ENCODE results near the gene TRIM31.
"Not testable (repeated sequence)": the region's sequence is repeated elsewhere in the genome, so short reads cannot be mapped to it uniquely, and the experiment has no call there.

Gene TRIM31

GRCh38 chr6:30152910-30153610 lies 40.2 kb upstream of the TRIM31 start:
- H3K4me1 Mint-ChIP-seq, result peaks cover under 1% of the 10 kb centered on the region
- ATAC-seq (no peak), DNase-seq (ENCODE audit: low spot score in 2 of 2) (peak in 1 of 2 donors; percentile 23)
- H3K9me3 Mint-ChIP-seq, result no peaks in the 10 kb centered on the region
- H3K27ac Mint-ChIP-seq, result no peak overlapping the region
- H3K36me3 Mint-ChIP-seq, result no peaks in the 10 kb centered on the region
- H3K4me3 Mint-ChIP-seq, result no peak overlapping the region

DNA sequence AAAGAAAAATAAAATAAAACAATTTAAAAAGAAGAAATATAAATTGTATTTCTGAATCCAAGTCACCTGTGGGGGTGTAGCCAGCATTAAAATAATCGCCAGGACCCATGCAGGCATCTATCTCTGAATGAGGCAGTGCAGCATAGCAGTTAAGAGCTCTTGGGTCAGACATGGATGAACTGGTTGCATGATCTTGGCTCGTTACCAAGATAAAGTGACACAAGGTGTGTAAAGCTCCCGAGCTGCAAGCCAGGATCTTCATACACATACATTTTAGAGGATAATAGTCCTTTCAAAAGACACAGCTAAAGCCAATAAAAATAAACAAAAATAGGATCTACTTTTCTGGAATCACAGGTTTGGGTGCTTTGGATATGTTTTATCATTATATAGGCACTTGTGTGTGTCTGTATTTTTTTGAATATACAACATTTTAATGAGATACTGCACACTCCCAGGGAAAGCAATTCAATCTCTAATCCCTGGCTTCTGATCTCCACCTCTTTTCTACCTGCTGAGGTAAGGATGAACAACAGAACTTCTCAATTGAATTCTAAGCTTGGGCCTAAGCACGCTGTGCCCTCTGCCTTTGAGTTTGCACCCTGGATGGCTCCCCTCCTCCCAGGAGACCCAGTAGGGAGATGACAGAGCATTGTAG lies 39.3 kb upstream of the TRIM31 start:
- DNase-seq (ENCODE audit: low spot score in 2 of 2) (no peak), ATAC-seq (no peak)
- Mint-ChIP-seq H3K36me3 (no peaks in the 10 kb centered on the region), H3K27ac (no peak overlapping the region), H3K4me1 (peaks cover 4% of the 10 kb centered on the region), H3K4me3 (no peak overlapping the region), H3K9me3 (no peaks in the 10 kb centered on the region)

- ATAC-seq (no peak), DNase-seq (ENCODE audit: low spot score in 2 of 2) (no peak)
- H3K9me3 Mint-ChIP-seq, result no peaks in the 10 kb centered on the region
- H3K36me3 Mint-ChIP-seq, result no peaks in the 10 kb centered on the region
- no peak overlapping the region for H3K4me3 Mint-ChIP-seq
- peaks cover 4% of the 10 kb centered on the region for H3K4me1 Mint-ChIP-seq
- no peak overlapping the region for H3K27ac Mint-ChIP-seq
These were observed 38.7 kb upstream of the TRIM31 start for GRCh38 chr6:30151580-30151979.

- Mint-ChIP-seq H3K36me3 (no peaks in the 10 kb centered on the region), H3K9me3 (no peaks in the 10 kb centered on the region)
- no peak for ATAC-seq
These were observed 37.9 kb upstream of the TRIM31 start for GRCh38 chr6:30150671-30151395.

DNA sequence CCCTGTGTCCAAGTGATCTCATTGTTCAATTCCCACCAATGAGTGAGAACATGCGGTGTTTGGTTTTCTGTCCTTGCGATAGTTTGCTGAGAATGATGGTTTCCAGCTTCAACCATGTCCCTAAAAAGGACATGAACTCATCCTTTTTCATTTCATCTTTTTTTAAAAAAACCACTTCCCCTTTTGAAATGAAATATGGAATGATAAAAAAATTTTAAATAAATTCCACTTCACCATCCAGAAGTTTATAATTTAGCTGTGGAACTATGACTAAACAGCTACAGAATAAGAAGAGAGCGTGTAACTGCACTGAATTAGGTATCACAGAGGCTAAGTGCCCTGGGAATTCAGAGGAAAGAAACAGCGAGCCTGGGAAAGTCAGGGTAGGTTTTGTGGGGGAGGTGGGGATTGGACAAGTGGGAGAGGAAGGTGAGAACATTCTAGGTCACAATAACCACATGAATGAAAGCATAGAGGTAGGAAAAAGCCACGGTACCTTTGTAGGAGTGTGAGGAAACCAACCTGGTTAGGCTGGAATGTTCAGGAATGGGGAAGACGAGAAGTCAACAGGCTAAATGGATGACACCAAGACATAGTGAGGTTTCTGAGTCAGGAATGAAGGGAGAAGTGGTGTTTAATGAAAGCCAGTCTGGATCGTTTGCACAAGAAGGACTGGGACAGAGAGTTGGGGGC lies 37.1 kb upstream of the TRIM31 start:
- Mint-ChIP-seq H3K4me1 (peaks cover 4% of the 10 kb centered on the region), H3K36me3 (no peaks in the 10 kb centered on the region), H3K9me3 (no peaks in the 10 kb centered on the region), H3K4me3 (no peak overlapping the region), H3K27ac (no peak overlapping the region)
- no peak for DNase-seq (ENCODE audit: low spot score in 2 of 2)
- no peak for ATAC-seq

More at GRCh38 chr6:30150671-30151395, 37.9 kb upstream of the TRIM31 start:
- Mint-ChIP-seq H3K4me3 (no peak overlapping the region), H3K27ac (no peak overlapping the region), H3K4me1 (peaks cover 4% of the 10 kb centered on the region)
- no peak for DNase-seq (ENCODE audit: low spot score in 2 of 2)

DNA sequence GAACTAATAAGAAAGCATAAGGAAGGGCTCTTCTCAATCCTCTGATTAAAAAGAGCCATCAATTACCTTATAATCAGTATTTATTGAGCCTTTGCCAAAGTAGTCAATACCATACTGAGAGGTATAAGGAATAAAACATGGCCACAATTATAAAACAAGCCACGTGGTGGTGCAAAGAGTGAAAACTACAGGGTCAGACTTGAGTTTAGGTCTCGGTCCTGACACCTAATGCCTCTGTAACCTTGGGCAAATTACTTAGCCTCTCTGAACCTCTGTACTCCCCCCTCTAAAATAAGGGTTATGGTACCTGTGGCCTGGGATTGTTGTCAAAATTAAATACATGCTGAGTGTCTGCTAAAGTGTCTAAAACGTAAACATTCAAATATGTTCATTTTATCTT lies 36.3 kb upstream of the TRIM31 start:
- ATAC-seq, result no peak
- no peaks in the 10 kb centered on the region for H3K9me3 Mint-ChIP-seq
- DNase-seq (ENCODE audit: low spot score in 2 of 2), result no peak
- H3K4me3 Mint-ChIP-seq, result no peak overlapping the region
- no peak overlapping the region for H3K27ac Mint-ChIP-seq
- no peaks in the 10 kb centered on the region for H3K36me3 Mint-ChIP-seq
- H3K4me1 Mint-ChIP-seq, result peaks cover 4% of the 10 kb centered on the region

DNA sequence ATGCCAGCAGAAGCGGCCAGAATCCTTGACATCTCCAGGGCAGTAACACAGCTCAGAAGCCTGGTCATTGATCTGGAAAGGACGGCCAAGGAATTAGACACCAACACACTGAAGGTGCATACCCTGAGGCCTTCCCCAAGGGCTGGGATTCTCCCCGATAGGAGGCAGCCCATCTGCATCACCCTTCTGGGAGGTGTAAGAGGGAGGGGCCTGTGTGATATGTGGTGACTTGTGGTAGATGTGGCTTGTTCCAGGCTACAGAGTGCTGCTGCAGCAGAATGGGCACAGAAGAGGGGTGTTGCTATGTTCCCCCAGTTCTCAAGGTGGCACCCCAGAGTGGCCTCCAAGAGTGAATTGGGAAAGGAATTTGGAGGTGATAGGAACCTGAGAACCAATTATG lies 34.2 kb upstream of the TRIM31 start:
- Mint-ChIP-seq H3K4me3 (no peak overlapping the region), H3K27ac (no peak overlapping the region), H3K36me3 (no peaks in the 10 kb centered on the region), H3K4me1 (peaks cover 4% of the 10 kb centered on the region), H3K9me3 (no peaks in the 10 kb centered on the region)
- DNase-seq (ENCODE audit: low spot score in 2 of 2) (no peak), ATAC-seq (no peak)

- no peaks in the 10 kb centered on the region for H3K36me3 Mint-ChIP-seq
- DNase-seq (ENCODE audit: low spot score in 2 of 2), result no peak
- peaks cover 4% of the 10 kb centered on the region for H3K4me1 Mint-ChIP-seq
- H3K9me3 Mint-ChIP-seq, result no peaks in the 10 kb centered on the region
- H3K27ac Mint-ChIP-seq, result no peak overlapping the region
- no peak for ATAC-seq
- H3K4me3 Mint-ChIP-seq, result no peak overlapping the region
These were observed 32.9 kb upstream of the TRIM31 start for GRCh38 chr6:30145818-30146217.

GRCh38 chr6:30144811-30145210 lies 31.9 kb upstream of the TRIM31 start:
- Mint-ChIP-seq H3K27ac (no peak overlapping the region), H3K4me1 (peaks cover 4% of the 10 kb centered on the region), H3K4me3 (no peak overlapping the region), H3K36me3 (no peaks in the 10 kb centered on the region), H3K9me3 (no peaks in the 10 kb centered on the region)
- ATAC-seq (no peak), DNase-seq (ENCODE audit: low spot score in 2 of 2) (no peak)

DNA sequence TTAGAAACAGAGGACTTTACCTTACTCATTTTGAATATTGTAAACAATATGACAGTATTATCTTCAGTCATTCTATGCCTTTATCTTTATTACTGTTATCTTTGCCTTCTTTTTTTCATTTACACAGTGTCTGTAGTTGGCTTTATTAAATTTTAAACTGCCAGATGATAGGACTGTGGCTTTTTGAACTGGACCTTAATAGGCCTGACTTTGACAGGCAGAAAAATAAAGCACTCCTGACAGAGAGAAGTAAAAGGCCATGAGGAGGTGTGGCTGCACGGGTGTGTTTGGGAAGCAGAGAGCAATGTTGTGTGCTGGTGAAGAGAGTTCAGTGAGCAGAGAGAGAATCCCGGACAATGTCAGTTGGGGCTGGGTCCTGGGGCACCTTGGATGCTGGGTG lies 30.9 kb upstream of the TRIM31 start:
- Mint-ChIP-seq H3K4me3 (no peak overlapping the region), H3K27ac (no peak overlapping the region)

DNA sequence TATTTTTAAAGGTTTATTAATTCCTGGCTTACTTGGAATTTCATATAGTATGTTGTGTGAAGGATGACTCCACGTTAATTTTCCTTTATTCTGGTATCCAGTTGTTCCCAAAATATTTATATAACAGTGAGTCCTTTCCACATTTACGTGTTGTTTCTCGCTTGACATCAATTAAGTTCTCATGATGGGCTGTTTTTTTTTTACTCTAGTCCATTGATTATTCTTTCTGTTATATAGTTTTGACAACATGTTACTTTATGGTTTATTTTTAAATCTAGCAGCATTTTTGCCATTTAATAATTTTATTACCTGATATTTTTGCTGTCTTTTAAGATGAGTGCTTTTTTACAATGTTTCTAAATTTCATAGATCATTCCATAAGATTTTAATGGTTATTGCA lies 29.8 kb upstream of the TRIM31 start:
- Mint-ChIP-seq H3K9me3 (no peaks in the 10 kb centered on the region), H3K4me3 (no peak overlapping the region), H3K4me1 (peaks cover under 1% of the 10 kb centered on the region), H3K27ac (no peak overlapping the region), H3K36me3 (no peaks in the 10 kb centered on the region)
- DNase-seq (ENCODE audit: low spot score in 2 of 2) (no peak), ATAC-seq (no peak)

More for the DNA sequence above, 30.9 kb upstream of the TRIM31 start:
- DNase-seq (ENCODE audit: low spot score in 2 of 2) (no peak), ATAC-seq (no peak)
- Mint-ChIP-seq H3K4me1 (peaks cover 4% of the 10 kb centered on the region), H3K9me3 (no peaks in the 10 kb centered on the region), H3K36me3 (no peaks in the 10 kb centered on the region)

DNA sequence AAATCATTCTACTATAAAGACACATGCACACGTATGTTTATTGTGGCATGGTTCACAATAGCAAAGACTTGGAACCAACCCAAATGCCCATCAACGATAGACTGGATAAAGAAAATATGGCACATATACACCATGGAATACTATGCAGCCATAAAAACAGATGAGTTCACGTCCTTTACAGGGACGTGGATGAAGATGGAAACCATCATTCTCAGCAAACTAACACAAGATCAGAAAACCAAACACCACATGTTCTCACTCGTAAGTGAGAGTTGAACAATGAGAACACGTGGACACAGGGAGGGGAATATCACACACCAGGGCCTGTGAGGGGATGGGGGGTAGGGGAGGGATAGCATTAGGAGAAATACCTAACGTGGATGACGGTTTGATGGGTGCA lies 27.4 kb upstream of the TRIM31 start:
- not testable (repeated sequence) for H3K9me3 Mint-ChIP-seq; H3K36me3 Mint-ChIP-seq; H3K4me1 Mint-ChIP-seq; DNase-seq (ENCODE audit: low spot score in 2 of 2); ATAC-seq; H3K27ac Mint-ChIP-seq; H3K4me3 Mint-ChIP-seq

GRCh38 chr6:30136570-30137286 lies 23.8 kb upstream of the TRIM31 start:
- Mint-ChIP-seq H3K9me3 (no peaks in the 10 kb centered on the region), H3K4me1 (no peaks in the 10 kb centered on the region), H3K36me3 (no peaks in the 10 kb centered on the region), H3K4me3 (no peak overlapping the region), H3K27ac (no peak overlapping the region)
- peak; percentile 43 for ATAC-seq
- DNase-seq (ENCODE audit: low spot score in 2 of 2), result no peak

- ATAC-seq (no peak), DNase-seq (ENCODE audit: low spot score in 2 of 2) (no peak)
- no peaks in the 10 kb centered on the region for H3K9me3 Mint-ChIP-seq
- peaks cover 5% of the 10 kb centered on the region for H3K4me1 Mint-ChIP-seq
- H3K27ac Mint-ChIP-seq, result no peak within 1 kb of the TSS
- H3K36me3 Mint-ChIP-seq, result no peaks in the 10 kb centered on the region
- H3K4me3 Mint-ChIP-seq, result no peak within 1 kb of the TSS
These were observed 22.9 kb upstream of the TRIM31 start, which contains the start of gene TRIM40 for GRCh38 chr6:30135757-30136156. TSS of gene TRIM40 (plus strand) at chr6:30136140. CDS start at chr6:30137037, 897 bp downstream.

GRCh38 chr6:30135147-30135546 lies 22.3 kb upstream of the TRIM31 start:
- Mint-ChIP-seq H3K9me3 (no peaks in the 10 kb centered on the region), H3K4me1 (peaks cover 7% of the 10 kb centered on the region), H3K36me3 (no peaks in the 10 kb centered on the region), H3K4me3 (no peak overlapping the region), H3K27ac (no peak overlapping the region)
- DNase-seq (ENCODE audit: low spot score in 2 of 2) (no peak), ATAC-seq (no peak)

Measured in stimulated activated effector memory CD8-positive, alpha-beta T cell treated with anti-CD3 and anti-CD28 coated beads, Interleukin-12 subunit alpha, Interleukin-12 subunit beta, amount 100 ng/mL, for 72 hours (primary cell).